ENCODE measurements around the gene PLAC1.

The PLAC1 gene

DNA sequence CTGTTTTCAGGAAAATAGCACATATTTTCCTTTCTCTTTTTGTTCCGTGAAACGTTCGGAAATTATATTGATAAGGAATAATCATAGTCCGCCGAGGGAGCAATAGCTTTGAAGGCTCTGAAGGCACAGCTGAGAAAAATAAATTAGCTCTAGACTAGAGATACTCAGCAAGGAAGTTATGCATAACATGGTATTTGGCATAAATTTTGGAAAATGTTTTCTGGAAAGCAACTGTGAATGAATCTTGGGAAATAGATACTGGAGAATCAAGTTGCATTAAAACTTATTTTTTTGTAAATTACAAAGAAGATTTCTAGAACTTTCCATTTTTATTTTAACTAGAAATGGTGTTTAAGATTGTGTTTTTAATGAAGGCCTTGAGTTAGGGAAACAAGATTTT is 105.9 kb downstream of the PLAC1 start:
- no peak for DNase-seq (ENCODE audit: low read depth)
- Histone ChIP-seq H3K27me3 (replicated peaks; ENCODE audit: control insufficient read depth, insufficient read depth, low read length) (peaks cover 10% of the 10 kb centered on the region), H3K36me3 (ENCODE audit: control insufficient read depth, insufficient read depth, low read length, severe bottlenecking) (no peaks in the 10 kb centered on the region), H3K4me1 (ENCODE audit: control insufficient read depth, insufficient read depth, low read length) (peaks cover 5% of the 10 kb centered on the region), H3K4me3 (ENCODE audit: low read length) (no peak overlapping the region), H3K9ac (ENCODE audit: low read length) (peak overlapping the region; percentile 5), H3K9me3 (ENCODE audit: control insufficient read depth, low read length) (no peaks in the 10 kb centered on the region)

GRCh38 chrX:134551376-134552048 is 106.8 kb downstream of the PLAC1 start:
- Histone ChIP-seq H3K9me3 (ENCODE audit: control insufficient read depth, low read length) (no peaks in the 10 kb centered on the region), H3K4me3 (ENCODE audit: low read length) (peak overlapping the region; percentile 82), H3K4me1 (ENCODE audit: control insufficient read depth, insufficient read depth, low read length) (peaks cover 14% of the 10 kb centered on the region), H3K36me3 (ENCODE audit: control insufficient read depth, insufficient read depth, low read length, severe bottlenecking) (no peaks in the 10 kb centered on the region), H3K27me3 (replicated peaks; ENCODE audit: control insufficient read depth, insufficient read depth, low read length) (peaks cover 10% of the 10 kb centered on the region), H3K9ac (ENCODE audit: low read length) (peak overlapping the region; percentile 78)
- DNase-seq (ENCODE audit: low read depth) = peak; percentile 61

GRCh38 chrX:134548257-134549201 is 109.7 kb downstream of the PLAC1 start:
- Histone ChIP-seq H3K27me3 (replicated peaks; ENCODE audit: control insufficient read depth, insufficient read depth, low read length) (no peaks in the 10 kb centered on the region), H3K4me1 (ENCODE audit: control insufficient read depth, insufficient read depth, low read length) (peaks cover 27% of the 10 kb centered on the region), H3K9ac (ENCODE audit: low read length) (peak overlapping the region; percentile 90), H3K9me3 (ENCODE audit: control insufficient read depth, low read length) (no peaks in the 10 kb centered on the region), H3K36me3 (ENCODE audit: control insufficient read depth, insufficient read depth, low read length, severe bottlenecking) (no peaks in the 10 kb centered on the region), H3K4me3 (ENCODE audit: low read length) (peak overlapping the region; percentile 82)
- no peak for DNase-seq (ENCODE audit: low read depth)

DNA sequence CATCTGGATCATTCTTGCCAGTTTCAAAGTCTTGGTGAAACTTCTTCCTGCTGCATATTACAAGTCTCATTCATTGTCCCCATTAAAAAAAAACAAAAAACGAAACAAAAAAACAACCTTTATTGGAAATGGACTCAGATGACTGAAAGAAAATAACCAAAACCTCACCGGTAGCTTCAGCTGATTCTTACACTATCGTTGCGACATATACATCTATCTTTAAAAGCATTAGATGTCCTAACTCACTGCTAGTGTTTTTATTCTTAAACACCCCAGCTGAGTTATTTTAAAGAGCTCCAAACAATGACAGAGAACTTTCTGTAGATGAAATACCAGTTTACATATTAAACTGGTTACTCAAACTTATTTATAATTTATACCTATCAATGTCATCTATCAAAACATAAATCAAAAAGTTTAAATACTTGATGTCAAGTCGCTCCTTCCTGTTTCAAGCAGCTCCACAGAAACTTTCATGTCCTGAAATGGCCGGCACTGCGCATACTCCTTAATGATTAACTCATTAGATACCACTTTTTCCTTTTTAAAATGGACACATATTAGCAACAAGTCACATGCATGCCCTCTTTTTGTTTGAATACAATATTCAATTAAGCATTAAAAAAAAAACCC is 111.1 kb downstream of the PLAC1 start:
- peak; percentile 58 for DNase-seq (ENCODE audit: low read depth)
- Histone ChIP-seq H3K27me3 (replicated peaks; ENCODE audit: control insufficient read depth, insufficient read depth, low read length) (no peaks in the 10 kb centered on the region), H3K9me3 (ENCODE audit: control insufficient read depth, low read length) (no peaks in the 10 kb centered on the region), H3K36me3 (ENCODE audit: control insufficient read depth, insufficient read depth, low read length, severe bottlenecking) (no peaks in the 10 kb centered on the region), H3K4me3 (ENCODE audit: low read length) (peak overlapping the region; percentile 82), H3K9ac (ENCODE audit: low read length) (peak overlapping the region; percentile 90), H3K4me1 (ENCODE audit: control insufficient read depth, insufficient read depth, low read length) (peaks cover 39% of the 10 kb centered on the region)

- Histone ChIP-seq H3K4me3 (ENCODE audit: low read length) (no peak overlapping the region), H3K9me3 (ENCODE audit: control insufficient read depth, low read length) (no peaks in the 10 kb centered on the region), H3K36me3 (ENCODE audit: control insufficient read depth, insufficient read depth, low read length, severe bottlenecking) (no peaks in the 10 kb centered on the region), H3K4me1 (ENCODE audit: control insufficient read depth, insufficient read depth, low read length) (peaks cover 35% of the 10 kb centered on the region), H3K27me3 (replicated peaks; ENCODE audit: control insufficient read depth, insufficient read depth, low read length) (no peaks in the 10 kb centered on the region), H3K9ac (ENCODE audit: low read length) (peak overlapping the region; percentile 21)
- DNase-seq (ENCODE audit: low read depth) = no peak
Observed at GRCh38 chrX:134546187-134546586, 112.1 kb downstream of the PLAC1 start.

DNA sequence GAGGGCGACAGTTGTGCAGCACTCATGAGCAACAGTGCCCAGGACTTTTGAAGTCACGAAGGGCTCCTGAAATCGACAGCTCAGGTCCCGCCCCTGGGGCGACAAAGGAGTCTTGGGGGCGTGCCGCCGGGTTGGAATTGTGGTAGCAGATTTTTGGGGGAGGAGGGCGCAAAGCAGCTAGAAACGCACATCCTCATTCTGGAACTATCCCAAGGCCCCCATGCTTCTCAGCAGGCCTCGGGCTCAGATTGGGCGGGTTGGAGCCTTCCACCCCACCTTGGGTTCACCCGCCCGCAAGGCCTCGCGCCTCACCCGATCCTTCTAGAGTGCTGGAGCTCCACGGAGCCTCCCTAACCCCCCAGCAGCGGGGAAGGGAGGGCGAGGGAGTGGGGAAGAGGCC is 112.8 kb downstream of the PLAC1 start:
- Histone ChIP-seq H3K9me3 (ENCODE audit: control insufficient read depth, low read length) (no peaks in the 10 kb centered on the region), H3K4me1 (ENCODE audit: control insufficient read depth, insufficient read depth, low read length) (peaks cover 35% of the 10 kb centered on the region), H3K9ac (ENCODE audit: low read length) (no peak overlapping the region), H3K27me3 (replicated peaks; ENCODE audit: control insufficient read depth, insufficient read depth, low read length) (no peaks in the 10 kb centered on the region), H3K4me3 (ENCODE audit: low read length) (no peak overlapping the region), H3K36me3 (ENCODE audit: control insufficient read depth, insufficient read depth, low read length, severe bottlenecking) (no peaks in the 10 kb centered on the region)
- DNase-seq (ENCODE audit: low read depth) = no peak

DNA sequence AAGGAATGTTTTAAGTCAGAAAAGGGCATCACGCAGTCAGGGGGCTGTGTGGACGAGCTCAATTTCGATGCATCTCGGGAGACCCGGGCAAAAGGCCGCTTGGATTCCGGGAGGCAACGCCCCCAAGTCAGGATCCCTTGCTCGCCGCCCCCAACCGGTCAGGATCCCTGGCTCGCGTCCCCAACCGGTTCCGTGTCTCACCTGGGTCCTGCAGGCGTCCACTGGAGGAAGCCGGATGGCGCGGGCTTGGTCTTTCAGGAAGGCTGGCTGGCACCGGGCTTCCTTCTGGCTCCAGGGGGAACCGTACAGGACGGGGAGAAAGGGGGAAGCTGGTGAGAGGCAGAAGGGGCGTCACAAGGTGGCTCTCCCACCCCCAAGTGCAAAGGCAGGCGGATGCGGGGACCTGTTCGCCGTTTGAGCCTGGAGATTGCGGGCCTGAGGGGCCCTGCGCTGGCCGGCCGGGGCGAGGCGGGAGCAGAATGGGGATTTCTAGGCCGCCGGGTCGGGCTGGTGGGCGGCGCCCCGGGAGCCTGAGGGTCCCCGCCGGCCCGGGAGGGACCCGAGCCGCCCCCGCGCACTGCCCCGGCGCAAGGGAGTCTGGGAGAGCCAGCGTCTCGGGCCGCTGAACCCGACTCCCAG is 113.6 kb downstream of the PLAC1 start:
- Histone ChIP-seq H3K9ac (ENCODE audit: low read length) (peak overlapping the region; percentile 22), H3K9me3 (ENCODE audit: control insufficient read depth, low read length) (no peaks in the 10 kb centered on the region), H3K4me1 (ENCODE audit: control insufficient read depth, insufficient read depth, low read length) (peaks cover 35% of the 10 kb centered on the region), H3K27me3 (replicated peaks; ENCODE audit: control insufficient read depth, insufficient read depth, low read length) (no peaks in the 10 kb centered on the region), H3K4me3 (ENCODE audit: low read length) (peak overlapping the region; percentile 29), H3K36me3 (ENCODE audit: control insufficient read depth, insufficient read depth, low read length, severe bottlenecking) (no peaks in the 10 kb centered on the region)
- no peak for DNase-seq (ENCODE audit: low read depth)

DNA sequence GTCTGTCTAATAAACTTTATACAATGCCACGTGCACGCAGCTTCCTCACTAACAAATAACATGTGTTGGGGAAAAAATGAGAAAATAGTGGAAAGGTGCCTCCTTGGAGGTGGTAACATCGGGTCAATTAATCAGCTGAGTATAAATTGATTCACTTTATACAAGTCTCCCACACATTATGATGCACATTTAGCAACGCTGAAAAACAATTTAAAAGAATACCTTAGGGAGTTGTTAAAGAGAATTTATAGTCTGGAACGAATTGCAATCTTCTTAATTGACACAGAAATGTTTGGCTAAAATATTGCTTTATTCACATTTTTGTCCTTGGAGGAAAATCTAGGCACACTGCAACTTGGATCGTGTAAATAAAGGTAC is 114.1 kb downstream of the PLAC1 start:
- H3K36me3 ChIP-seq (ENCODE audit: control insufficient read depth, insufficient read depth, low read length, severe bottlenecking) = no peaks in the 10 kb centered on the region
- H3K4me3 ChIP-seq (ENCODE audit: low read length) = no peak overlapping the region
- H3K9me3 ChIP-seq (ENCODE audit: control insufficient read depth, low read length) = no peaks in the 10 kb centered on the region
- H3K27me3 ChIP-seq (replicated peaks; ENCODE audit: control insufficient read depth, insufficient read depth, low read length) = peaks cover 4% of the 10 kb centered on the region
- no peak overlapping the region for H3K9ac ChIP-seq (ENCODE audit: low read length)
- H3K4me1 ChIP-seq (ENCODE audit: control insufficient read depth, insufficient read depth, low read length) = peaks cover 35% of the 10 kb centered on the region
- DNase-seq (ENCODE audit: low read depth) = no peak

- Histone ChIP-seq H3K4me1 (ENCODE audit: control insufficient read depth, insufficient read depth, low read length) (peaks cover 35% of the 10 kb centered on the region), H3K27me3 (replicated peaks; ENCODE audit: control insufficient read depth, insufficient read depth, low read length) (peaks cover 5% of the 10 kb centered on the region), H3K4me3 (ENCODE audit: low read length) (no peak overlapping the region), H3K9me3 (ENCODE audit: control insufficient read depth, low read length) (no peaks in the 10 kb centered on the region), H3K36me3 (ENCODE audit: control insufficient read depth, insufficient read depth, low read length, severe bottlenecking) (no peaks in the 10 kb centered on the region), H3K9ac (ENCODE audit: low read length) (no peak overlapping the region)
- DNase-seq (ENCODE audit: low read depth) = no peak
Observed at GRCh38 chrX:134543288-134543687, 115.0 kb downstream of the PLAC1 start.

GRCh38 chrX:134542485-134542884 is 115.8 kb downstream of the PLAC1 start:
- peaks cover 39% of the 10 kb centered on the region for H3K4me1 ChIP-seq (ENCODE audit: control insufficient read depth, insufficient read depth, low read length)
- no peak overlapping the region for H3K9ac ChIP-seq (ENCODE audit: low read length)
- H3K9me3 ChIP-seq (ENCODE audit: control insufficient read depth, low read length) = no peaks in the 10 kb centered on the region
- H3K4me3 ChIP-seq (ENCODE audit: low read length) = no peak overlapping the region
- peak; percentile 62 for DNase-seq (ENCODE audit: low read depth)
- no peaks in the 10 kb centered on the region for H3K36me3 ChIP-seq (ENCODE audit: control insufficient read depth, insufficient read depth, low read length, severe bottlenecking)
- H3K27me3 ChIP-seq (replicated peaks; ENCODE audit: control insufficient read depth, insufficient read depth, low read length) = peaks cover 5% of the 10 kb centered on the region

DNA sequence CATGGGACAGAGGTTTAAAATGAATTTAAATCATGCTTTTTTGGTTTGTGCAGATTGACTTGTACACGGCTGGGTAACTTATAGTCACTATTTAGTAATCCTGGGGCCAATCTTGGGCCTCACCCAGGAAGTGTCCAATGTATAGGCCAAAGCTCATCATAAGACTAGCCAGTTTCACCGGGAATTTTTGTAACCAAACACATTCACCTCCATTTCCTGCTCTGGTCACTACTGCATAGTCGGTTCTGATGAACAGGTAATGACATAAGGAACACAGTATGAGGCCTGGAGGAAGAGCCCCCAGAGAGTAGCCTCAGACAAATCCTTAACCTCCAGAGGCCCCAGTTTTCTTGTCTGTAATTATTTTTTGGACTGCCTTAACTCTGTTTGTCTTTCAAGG is 116.4 kb downstream of the PLAC1 start:
- DNase-seq (ENCODE audit: low read depth) = no peak
- peaks cover 5% of the 10 kb centered on the region for H3K27me3 ChIP-seq (replicated peaks; ENCODE audit: control insufficient read depth, insufficient read depth, low read length)
- no peak overlapping the region for H3K4me3 ChIP-seq (ENCODE audit: low read length)
- no peak overlapping the region for H3K9ac ChIP-seq (ENCODE audit: low read length)
- no peaks in the 10 kb centered on the region for H3K36me3 ChIP-seq (ENCODE audit: control insufficient read depth, insufficient read depth, low read length, severe bottlenecking)
- H3K9me3 ChIP-seq (ENCODE audit: control insufficient read depth, low read length) = no peaks in the 10 kb centered on the region
- H3K4me1 ChIP-seq (ENCODE audit: control insufficient read depth, insufficient read depth, low read length) = peaks cover 38% of the 10 kb centered on the region
